ENCODE measurements around the gene KLHL26. TPM values are rescaled to one million over a fixed set of nuclear protein-coding genes. Genes with fewer than 3 reads are reported as not detected.

Gene KLHL26
- total and polyA plus RNA-seq, 2 of the 4 experiments (the other 2 are of a cell fraction) = 2.2 to 4.7 TPM

- in situ Hi-C loops (cut with MboI; ENCODE audit: low sequenced_read_pairs) (no loop called here), dilution Hi-C loops (cut with HindIII; ENCODE audit: low sequenced_read_pairs, unreplicated experiment) (no loop called here), intact Hi-C loops (cut with micrococcal nuclease) (no loop called here)
- Histone ChIP-seq H3K14ac (replicated peaks; ENCODE audit: low read depth, low read length) (no peak overlapping the region), H3K27ac (ENCODE audit: insufficient read depth, low read length) (no peak overlapping the region), H3K4ac (ENCODE audit: low read depth, low read length) (no peak overlapping the region), H4K5ac (ENCODE audit: low read depth, low read length) (no peak overlapping the region), H2AK5ac (ENCODE audit: low read depth, low read length) (no peak overlapping the region), H2AFZ (replicated peaks; ENCODE audit: low read length, poor library complexity) (no peak overlapping the region), H2AK9ac (replicated peaks; ENCODE audit: low read depth, low read length, poor library complexity) (no peak overlapping the region), H3K4me2 (ENCODE audit: low read depth, low read length) (no peak overlapping the region), H4K20me1 (ENCODE audit: insufficient read depth, low read length) (no peaks in the 10 kb centered on the region), H3K56ac (ENCODE audit: extremely low read depth, insufficient read depth, low read length) (no peak overlapping the region), H3K9ac (ENCODE audit: low read depth, low read length) (no peak overlapping the region), H2BK120ac (ENCODE audit: low read depth, low read length) (no peak overlapping the region), H3K36me3 (ENCODE audit: control insufficient read depth, insufficient read depth, low read length) (no peaks in the 10 kb centered on the region), H3K4me3 (ENCODE audit: insufficient read depth, low read depth, low read length) (no peak overlapping the region), H3K18ac (ENCODE audit: low read depth, low read length) (no peak overlapping the region), H3K4me1 (ENCODE audit: control insufficient read depth, insufficient read depth, low read length) (peaks cover 7% of the 10 kb centered on the region), H4K91ac (ENCODE audit: insufficient read depth, low read depth, low read length) (no peak overlapping the region), H3K9me1 (ENCODE audit: insufficient read depth, low read length) (peaks cover 11% of the 10 kb centered on the region; the same call in 1 of the 2 replicates), H2BK5ac (ENCODE audit: low read depth, low read length, poor library complexity, severe bottlenecking) (no peak overlapping the region), H2BK20ac (ENCODE audit: low read depth, low read length) (no peak overlapping the region), H3K79me1 (ENCODE audit: low read depth in 1 of 2, low read length in 2 of 2) (peaks cover 10 to 19% of the 10 kb centered on the region in 2 experiments), H2BK15ac (ENCODE audit: low read depth, low read length) (no peak overlapping the region), H3K9me3 (ENCODE audit: control insufficient read depth, insufficient read depth, low read length) (no peaks in the 10 kb centered on the region), H3K23ac (ENCODE audit: low read depth, low read length) (no peak overlapping the region), H4K8ac (ENCODE audit: low read depth in 2 of 2, low read length in 2 of 2) (no peak overlapping the region), H3K27me3 (ENCODE audit: control insufficient read depth, insufficient read depth, low read length) (peaks cover 5% of the 10 kb centered on the region; the same call in 1 of the 2 replicates)
- no peak for ATAC-seq (ENCODE audit: low read depth)
- BruUV-seq (replicated peaks) = no TSS peak
- DNase-seq = no peak
- POLR2A ChIA-PET (ENCODE audit: unreplicated experiment) = no interaction called here
- WGBS, 2 experiments (ENCODE audit: extremely low coverage in 2 of 2, insufficient read length in 1 of 2) = 68% methylated on average over 8 of the region's 8 CpGs; no CpG with 5 or more reads in 1 of the 2 experiments
- CTCF ChIA-PET = no interaction called here
- TF ChIP-seq BHLHE40 (IDR thresholded peaks at IDR 0.05; ENCODE audit: low read depth, low read length) (no peak), CTCF (conservative IDR thresholded peaks at IDR 0.05; ENCODE audit: low read depth, low read length) (no peak), MAZ (IDR thresholded peaks at IDR 0.05; ENCODE audit: borderline replicate concordance, low read depth, low read length) (no peak), FOS (IDR thresholded peaks at IDR 0.05; ENCODE audit: low read depth, low read length) (no peak), RFX5 (IDR thresholded peaks at IDR 0.05; ENCODE audit: low read depth, low read length) (no peak), POLR2A (IDR thresholded peaks at IDR 0.05; ENCODE audit: low read depth, low read length) (no peak), SMC3 (IDR thresholded peaks at IDR 0.05; ENCODE audit: low read depth, low read length) (no peak), MXI1 (IDR thresholded peaks at IDR 0.05; ENCODE audit: borderline replicate concordance, low read depth, low read length) (no peak), RCOR1 (IDR thresholded peaks at IDR 0.05; ENCODE audit: insufficient replicate concordance, low read length) (no peak), MAFK (IDR thresholded peaks at IDR 0.05; ENCODE audit: low read depth, low read length) (no peak), ELK1 (IDR thresholded peaks at IDR 0.05; ENCODE audit: borderline replicate concordance, low read depth, low read length) (no peak), NFE2L2 (IDR thresholded peaks at IDR 0.05; ENCODE audit: low read depth, low read length) (no peak), RAD21 (IDR thresholded peaks at IDR 0.05; ENCODE audit: low read length) (no peak), CEBPB (IDR thresholded peaks at IDR 0.05; ENCODE audit: low read depth, low read length) (no peak), CHD1 (IDR thresholded peaks at IDR 0.05; ENCODE audit: low read depth, low read length) (no peak), USF2 (IDR thresholded peaks at IDR 0.05; ENCODE audit: low read depth, low read length) (no peak)
Measured at GRCh38 chr19:18633321-18633720, 3.5 kb upstream of the KLHL26 start.

Measured in IMR-90 (cell line).